A673 (cell line): ENCODE measurements around the gene DIRAS1. TPM values are rescaled to one million over a fixed set of nuclear protein-coding genes. Genes with fewer than 3 reads are reported as not detected.

ENCODE experiments used
- BruUV-seq: library from RNA; stranded (reverse); fragments of 400-500 nt; replicated peaks from 2 replicates; lab custom pipeline; 2021; lab: Mats Ljungman, UMichigan
- CTCF ChIA-PET: fragments of 300-600 bp; sonication (Branson Sonifier 250); formaldehyde crosslinking; loops from one replicate; lab custom pipeline; 2022; ENCODE audit warnings: antibody characterized with exemption; lab: Charles Lee
- POLR2A ChIA-PET: fragments of 300-600 bp; sonication (Branson Sonifier 250); formaldehyde crosslinking; loops from one replicate; lab custom pipeline; 2022; ENCODE audit warnings: antibody characterized with exemption; ENCODE audit not compliant: low non-redundant PET; lab: Charles Lee
- DNase-seq: peaks from one replicate; pipeline ENCODE4 v3.0.0-alpha.2; 2015; ENCODE audit warnings: low spot score
- H3K27ac ChIP-seq: fragments of 200-600 bp; sonication (generic); 2 replicates; pipeline ENCODE4 v1.5.1; 2016; ENCODE audit warnings: mixed run types, low read depth, mild to moderate bottlenecking, mixed read lengths, antibody characterized with exemption, low read length; ENCODE audit not compliant: poor library complexity, severe bottlenecking
- H3K27me3 ChIP-seq: fragments of 200-600 bp; sonication (generic); replicated peaks from 2 replicates; pipeline ENCODE4 v1.6.1; 2017; ENCODE audit warnings: mixed run types, low read depth, mild to moderate bottlenecking, mixed read lengths, antibody characterized with exemption, low read length; ENCODE audit not compliant: insufficient read depth, poor library complexity
- H3K36me3 ChIP-seq: fragments of 200-600 bp; sonication (generic); 2 replicates; pipeline ENCODE4 v1.6.1; 2016; ENCODE audit warnings: mixed run types, mild to moderate bottlenecking, mixed read lengths, antibody characterized with exemption, low read length; ENCODE audit not compliant: insufficient read depth, poor library complexity, severe bottlenecking
- H3K4me1 ChIP-seq: fragments of 200-600 bp; sonication (generic); 2 replicates; pipeline ENCODE4 v1.6.1; 2017; ENCODE audit warnings: mixed run types, mild to moderate bottlenecking, mixed read lengths, antibody characterized with exemption, low read length; ENCODE audit not compliant: insufficient read depth, poor library complexity, severe bottlenecking
- H3K4me3 ChIP-seq: fragments of 200-600 bp; sonication (generic); 2 replicates; pipeline ENCODE4 v1.5.1; 2016; ENCODE audit warnings: low read depth, mixed run types, mild to moderate bottlenecking, mixed read lengths, low read length; ENCODE audit not compliant: poor library complexity, severe bottlenecking
- H3K9me3 ChIP-seq: fragments of 200-600 bp; sonication (generic); 2 replicates; pipeline ENCODE4 v1.6.1; 2016; ENCODE audit warnings: mixed run types, low read depth, mild to moderate bottlenecking, mixed read lengths, antibody characterized with exemption, low read length; ENCODE audit not compliant: poor library complexity, severe bottlenecking
- CTCF ChIP-seq: fragments of 300-800, 200-600 bp; sonication (generic); conservative IDR thresholded peaks from 2 replicates; pipeline ENCODE4 v1.5.1; 2017; ENCODE audit warnings: low read depth, mild to moderate bottlenecking, antibody characterized with exemption, low read length, moderate library complexity, mixed read lengths
- EZH2 ChIP-seq: fragments of 200-600 bp; sonication (generic); IDR thresholded peaks from 2 replicates; pipeline ENCODE4 v1.6.1; 2017; ENCODE audit warnings: borderline replicate concordance, low read depth, mild to moderate bottlenecking, mixed read lengths, antibody characterized with exemption, low read length; ENCODE audit not compliant: poor library complexity, severe bottlenecking
- intact Hi-C: fragments of 100-400 bp; cut with micrococcal nuclease; formaldehyde crosslinking; loops from one replicate; pipeline ENCODE4 v1.10.0; 2022; ENCODE audit not compliant: unreplicated experiment
- total RNA-seq: library from RNA; stranded (reverse); gene quantifications from 2 replicates; pipeline ENCODE4 v1.2.3, GENCODE V29; 2021

DIRAS1 gene
- total RNA-seq, 1 experiment from 2014 or later = 36.8 TPM

- Histone ChIP-seq H3K27ac (no peak overlapping the region), H3K4me1 (no peaks in the 10 kb centered on the region), H3K27me3 (no peaks in the 10 kb centered on the region), H3K36me3 (peaks cover 4% of the 10 kb centered on the region), H3K9me3 (no peaks in the 10 kb centered on the region), H3K4me3 (no peak overlapping the region)
- TF ChIP-seq EZH2 (no peak), CTCF (no peak)
- no TSS peak for BruUV-seq
- POLR2A ChIA-PET = no interaction called here
- no peak for DNase-seq
- intact Hi-C loops = no loop called here
- CTCF ChIA-PET = no interaction called here
Observed at GRCh38 chr19:2733930-2734588, 12.9 kb upstream of the DIRAS1 start.

- intact Hi-C loops = no loop called here
Observed at GRCh38 chr19:2732883-2733282, 11.7 kb upstream of the DIRAS1 start.

GRCh38 chr19:2732157-2732725 lies 11.1 kb upstream of the DIRAS1 start:
- DNase-seq = no peak
- Histone ChIP-seq H3K4me3 (no peak overlapping the region), H3K9me3 (no peaks in the 10 kb centered on the region), H3K27ac (no peak overlapping the region), H3K36me3 (peaks cover 4% of the 10 kb centered on the region), H3K4me1 (no peaks in the 10 kb centered on the region), H3K27me3 (peaks cover 2% of the 10 kb centered on the region)
- POLR2A ChIA-PET = no interaction called here
- intact Hi-C loops = no loop called here
- BruUV-seq = no TSS peak
- CTCF ChIA-PET = no interaction called here
- no peak for TF ChIP-seq CTCF
- TF ChIP-seq EZH2 = no peak

More at GRCh38 chr19:2732883-2733282, 11.7 kb upstream of the DIRAS1 start:
- Histone ChIP-seq H3K4me1 (no peaks in the 10 kb centered on the region), H3K27ac (no peak overlapping the region), H3K27me3 (no peaks in the 10 kb centered on the region), H3K4me3 (no peak overlapping the region), H3K9me3 (no peaks in the 10 kb centered on the region), H3K36me3 (peaks cover 4% of the 10 kb centered on the region)
- no peak for DNase-seq
- TF ChIP-seq EZH2 (no peak), CTCF (no peak)
- no TSS peak for BruUV-seq
- ChIA-PET CTCF (no interaction called here), POLR2A (no interaction called here)
